Measurements from ENCODE around the gene IL17RA.
A peak's percentile ranks its signal among the peaks of the same experiment; 100 is the strongest.

IL17RA gene

GRCh38 chr22:17157714-17158113 is 72.9 kb downstream of the IL17RA start:
- no peak for DNase-seq (ENCODE audit: low read depth)

GRCh38 chr22:17158176-17158567 is 73.4 kb downstream of the IL17RA start:
- no peak for DNase-seq (ENCODE audit: low read depth)

- DNase-seq (ENCODE audit: low read depth), result peak; percentile 39
These were observed 74.0 kb downstream of the IL17RA start, which contains the start of gene HDHD5 for GRCh38 chr22:17158568-17159503. Gene HDHD5, minus strand, starts transcription at chr22:17159277. Its CDS starts 26 bp downstream, at chr22:17159251.

GRCh38 chr22:17159504-17159951 is 74.7 kb downstream of the IL17RA start:
- peak; percentile 15 for DNase-seq (ENCODE audit: low read depth)

- no peak for DNase-seq (ENCODE audit: low read depth)
These were observed 77.2 kb downstream of the IL17RA start for GRCh38 chr22:17161991-17162390.

GRCh38 chr22:17162731-17163130 is 77.9 kb downstream of the IL17RA start:
- DNase-seq (ENCODE audit: low read depth), result no peak

GRCh38 chr22:17164392-17165024 is 79.7 kb downstream of the IL17RA start:
- no peak for DNase-seq (ENCODE audit: low read depth)
